H1 (cell line): ENCODE results near the gene OLFM2. TPM values are rescaled to one million over a fixed set of nuclear protein-coding genes. Genes with fewer than 3 reads are reported as not detected.
A peak's percentile ranks its signal among the peaks of the same experiment; 100 is the strongest.

Source experiments
- CTCF ChIA-PET: fragments of 300-600 bp; sonication (Branson Sonifier 250); formaldehyde crosslinking; loops from one replicate; lab custom pipeline; 2021; ENCODE audit not compliant: partially characterized antibody; lab: Charles Lee
- POLR2A ChIA-PET: fragments of 300-600 bp; sonication (Branson Sonifier 250); formaldehyde crosslinking; loops from one replicate; lab custom pipeline; 2021; ENCODE audit warnings: inconsistent platforms; ENCODE audit not compliant: partially characterized antibody; lab: Charles Lee
- DNase-seq, 2 experiments: peaks; one replicate each; pipeline versions ENCODE4 v3.0.0 to v3.0.0-alpha.2; 2010 to 2022; ENCODE audit warnings: low spot score in 2 of 2, low read depth in 1 of 2, mixed read lengths in 1 of 2
- FAIRE-seq: peaks from 2 replicates; lab custom pipeline; 2011; peaks lifted over from hg19 to GRCh38; lab: Jason Lieb, UNC
- H2AFZ ChIP-seq: 2 replicates; pipeline ENCODE4 v1.8.1; 2012; ENCODE audit warnings: low read length, inconsistent platforms
- H2AK5ac ChIP-seq: 2 replicates; pipeline ENCODE4 v1.6.1; 2013; ENCODE audit warnings: low read depth, low read length
- H2BK120ac ChIP-seq: replicated peaks from 2 replicates; pipeline ENCODE3; 2013; ENCODE audit warnings: low read depth, low read length, inconsistent platforms
- H2BK12ac ChIP-seq: 2 replicates; pipeline ENCODE4 v1.6.1; 2013; ENCODE audit warnings: low read depth, low read length
- H2BK15ac ChIP-seq: 2 replicates; pipeline ENCODE4 v1.6.1; 2013; ENCODE audit warnings: low read length
- H2BK20ac ChIP-seq: 2 replicates; pipeline ENCODE4 v1.6.1; 2013; ENCODE audit warnings: low read length
- H2BK5ac ChIP-seq: 2 replicates; pipeline ENCODE4 v1.6.1; 2013; ENCODE audit warnings: low read depth, low read length
- H3K14ac ChIP-seq: 2 replicates; pipeline ENCODE4 v1.6.1; 2013; ENCODE audit warnings: inconsistent platforms; ENCODE audit not compliant: insufficient read length
- H3K18ac ChIP-seq: 2 replicates; pipeline ENCODE4 v1.6.1; 2013; ENCODE audit warnings: low read length; ENCODE audit errors: extremely low read depth
- H3K23ac ChIP-seq: 2 replicates; pipeline ENCODE4 v1.6.1; 2013; ENCODE audit warnings: inconsistent platforms; ENCODE audit not compliant: insufficient read length
- H3K23me2 ChIP-seq: 2 replicates; pipeline ENCODE4 v1.6.1; 2013; ENCODE audit warnings: low read depth, low read length
- H3K27ac ChIP-seq: 2 replicates; pipeline ENCODE4 v1.6.1; 2011; ENCODE audit warnings: low read depth, low read length, inconsistent platforms
- H3K27me3 ChIP-seq, 4 experiments: replicated peaks in 1 of 4; 1 replicate in 1 of 4; 2 replicates in 3 of 4; pipeline versions ENCODE4 v1.6.1 to v1.8.1; 2011 to 2013; ENCODE audit warnings: low read length in 3 of 4, mild to moderate bottlenecking in 3 of 4, inconsistent platforms in 2 of 4, mixed read lengths in 2 of 4, moderate library complexity in 1 of 4; ENCODE audit not compliant: control insufficient read depth in 3 of 4, insufficient read depth in 3 of 4; ENCODE audit errors: extremely low read depth in 1 of 4
- H3K36me3 ChIP-seq, 4 experiments: 2 replicates each; pipeline versions ENCODE4 v1.6.1 to v1.8.1; 2011 to 2013; ENCODE audit warnings: mild to moderate bottlenecking in 4 of 4, low read length in 3 of 4, moderate library complexity in 2 of 4, control low read depth in 1 of 4, inconsistent platforms in 1 of 4; ENCODE audit not compliant: insufficient read depth in 4 of 4, control insufficient read depth in 2 of 4
- H3K4ac ChIP-seq: replicated peaks from 2 replicates; pipeline ENCODE3; 2013; ENCODE audit warnings: low read length, low read depth, mixed read lengths, inconsistent platforms; ENCODE audit not compliant: insufficient read length
- H3K4me1 ChIP-seq, 4 experiments: replicated peaks in 1 of 4; 1 replicate in 1 of 4; 2 replicates in 3 of 4; pipeline versions ENCODE4 v1.6.1 to v1.8.1; 2011 to 2013; ENCODE audit warnings: low read length in 3 of 4, inconsistent platforms in 2 of 4, mixed read lengths in 1 of 4; ENCODE audit not compliant: insufficient read depth in 4 of 4, control insufficient read depth in 3 of 4
- H3K4me2 ChIP-seq, 2 experiments: 2 replicates each; pipeline versions ENCODE4 v1.6.1 to v1.8.1; 2011 to 2013; ENCODE audit warnings: low read depth in 2 of 2, low read length in 2 of 2, control low read depth in 1 of 2, inconsistent platforms in 1 of 2, mild to moderate bottlenecking in 1 of 2; ENCODE audit not compliant: insufficient read depth in 1 of 2
- H3K4me3 ChIP-seq, 4 experiments: fragments of 200-600, 300-600 bp in 1 of 4; sonication (generic), shearing (Covaris generic), sonication (Bioruptor Twin) in 1 of 4; 2 replicates each; pipeline versions ENCODE4 v1.5.1 to v1.8.1; 2011 to 2016; ENCODE audit warnings: low read length in 4 of 4, low read depth in 3 of 4, control low read depth in 2 of 4, inconsistent platforms in 2 of 4, mild to moderate bottlenecking in 2 of 4, mixed read lengths in 1 of 4, moderate library complexity in 1 of 4; ENCODE audit not compliant: insufficient read depth in 2 of 4; ENCODE audit errors: extremely low read depth in 1 of 4
- H3K56ac ChIP-seq: replicated peaks from 2 replicates; pipeline ENCODE3; 2013; ENCODE audit warnings: low read depth, mild to moderate bottlenecking, mixed read lengths, low read length, inconsistent platforms; ENCODE audit not compliant: insufficient read length
- H3K79me1 ChIP-seq: 2 replicates; pipeline ENCODE4 v1.6.1; 2013; ENCODE audit warnings: low read depth, low read length, control low read depth
- H3K79me2 ChIP-seq, 2 experiments: 2 replicates each; pipeline versions ENCODE4 v1.6.1 to v1.8.1; 2012 to 2013; ENCODE audit warnings: low read length in 2 of 2, mild to moderate bottlenecking in 2 of 2, inconsistent platforms in 1 of 2; ENCODE audit not compliant: insufficient read depth in 2 of 2, control insufficient read depth in 1 of 2
- H3K9ac ChIP-seq, 4 experiments: replicated peaks in 1 of 4; 1 replicate in 1 of 4; 2 replicates in 3 of 4; pipeline versions ENCODE4 v1.6.1 to v1.8.1; 2011 to 2013; ENCODE audit warnings: low read depth in 3 of 4, low read length in 3 of 4, control low read depth in 2 of 4, mild to moderate bottlenecking in 2 of 4, moderate library complexity in 2 of 4, inconsistent platforms in 1 of 4; ENCODE audit errors: extremely low read depth in 1 of 4
- H3K9me3 ChIP-seq, 2 experiments: 2 replicates each; pipeline versions ENCODE4 v1.6.1 to v1.8.1; 2012 to 2013; ENCODE audit warnings: mild to moderate bottlenecking in 2 of 2, moderate library complexity in 2 of 2, control low read depth in 1 of 2, inconsistent platforms in 1 of 2, low read depth in 1 of 2, low read length in 1 of 2, mixed read lengths in 1 of 2; ENCODE audit not compliant: insufficient read depth in 2 of 2
- H4K20me1 ChIP-seq, 2 experiments: replicated peaks in 1 of 2; 2 replicates each; pipeline versions ENCODE3 to v1.8.1; 2011 to 2013; ENCODE audit warnings: inconsistent platforms in 2 of 2, low read length in 2 of 2, mild to moderate bottlenecking in 1 of 2; ENCODE audit not compliant: insufficient read depth in 2 of 2, control insufficient read depth in 1 of 2
- H4K5ac ChIP-seq: 2 replicates; pipeline ENCODE4 v1.6.1; 2013; ENCODE audit warnings: low read length, low read depth, mixed read lengths, inconsistent platforms; ENCODE audit not compliant: insufficient read length
- H4K8ac ChIP-seq: 2 replicates; pipeline ENCODE4 v1.8.0; 2013; ENCODE audit warnings: mild to moderate bottlenecking, moderate library complexity, low read length, inconsistent platforms; ENCODE audit not compliant: insufficient read depth; ENCODE audit errors: extremely low read depth
- H4K91ac ChIP-seq: replicated peaks from 2 replicates; pipeline ENCODE3; 2013; ENCODE audit warnings: low read length, mixed read lengths, inconsistent platforms; ENCODE audit not compliant: insufficient read length
- POU5F1 ChIP-seq: IDR thresholded peaks from 2 replicates; pipeline ENCODE4 v1.6.1; 2011; ENCODE audit warnings: low read depth, mild to moderate bottlenecking, low read length, moderate library complexity
- WGBS, 2 experiments: shearing (Covaris generic) in 1 of 2; methylation state at CpG; one replicate each; pipeline versions ENCODE4 v1.1.6 to v1.1.7; 2013 to 2015; ENCODE audit warnings: low lambda C conversion rate in 2 of 2, mixed read lengths in 2 of 2, inconsistent platforms in 1 of 2, low coverage in 1 of 2, missing lambda C conversion rate in 1 of 2; ENCODE audit not compliant: insufficient replicate concordance in 2 of 2, insufficient coverage in 1 of 2, insufficient read length in 1 of 2; ENCODE audit errors: extremely low coverage in 1 of 2, missing lambda C conversion rate in 1 of 2; 5-methylcytosine and 5-hydroxymethylcytosine counted together
- polyA plus RNA-seq, 7 experiments: library from polyadenylated mRNA; depleted of rRNA in 3 of 7; stranded (reverse) in 5 of 7; unstranded in 2 of 7; fragments of >200 nt in 5 of 7; fragments of 200-250 nt in 2 of 7; gene quantifications; 1 replicate in 5 of 7; 2 replicates in 1 of 7; 4 replicates in 1 of 7; pipeline versions ENCODE4 v1.2.1 to v1.2.3, GENCODE V29; 2011 to 2013; ENCODE audit warnings: missing spikeins in 2 of 7, mixed read lengths in 2 of 7
- total RNA-seq: library from RNA; stranded (reverse); fragmentation: NEBNext Ultra II Directional; extraction: Animal tissue kit (Norgen Biotek cat#: 25700); gene quantifications from 2 replicates; pipeline ENCODE4 v1.2.1, GENCODE V29; 2021
- TF ChIP-seq, protein P1 (sequence below): IDR thresholded peaks from 2 replicates; pipeline ENCODE4 v1.6.1; 2011; ENCODE audit warnings: low read depth, mild to moderate bottlenecking, low read length; ENCODE audit not compliant: insufficient read depth

The OLFM2 gene
- total and polyA plus RNA-seq, 2 of the 8 experiments (the other 6 are each of a cell fraction or from before 2014, with no cell fraction given): 68.2 to 151 TPM

DNA sequence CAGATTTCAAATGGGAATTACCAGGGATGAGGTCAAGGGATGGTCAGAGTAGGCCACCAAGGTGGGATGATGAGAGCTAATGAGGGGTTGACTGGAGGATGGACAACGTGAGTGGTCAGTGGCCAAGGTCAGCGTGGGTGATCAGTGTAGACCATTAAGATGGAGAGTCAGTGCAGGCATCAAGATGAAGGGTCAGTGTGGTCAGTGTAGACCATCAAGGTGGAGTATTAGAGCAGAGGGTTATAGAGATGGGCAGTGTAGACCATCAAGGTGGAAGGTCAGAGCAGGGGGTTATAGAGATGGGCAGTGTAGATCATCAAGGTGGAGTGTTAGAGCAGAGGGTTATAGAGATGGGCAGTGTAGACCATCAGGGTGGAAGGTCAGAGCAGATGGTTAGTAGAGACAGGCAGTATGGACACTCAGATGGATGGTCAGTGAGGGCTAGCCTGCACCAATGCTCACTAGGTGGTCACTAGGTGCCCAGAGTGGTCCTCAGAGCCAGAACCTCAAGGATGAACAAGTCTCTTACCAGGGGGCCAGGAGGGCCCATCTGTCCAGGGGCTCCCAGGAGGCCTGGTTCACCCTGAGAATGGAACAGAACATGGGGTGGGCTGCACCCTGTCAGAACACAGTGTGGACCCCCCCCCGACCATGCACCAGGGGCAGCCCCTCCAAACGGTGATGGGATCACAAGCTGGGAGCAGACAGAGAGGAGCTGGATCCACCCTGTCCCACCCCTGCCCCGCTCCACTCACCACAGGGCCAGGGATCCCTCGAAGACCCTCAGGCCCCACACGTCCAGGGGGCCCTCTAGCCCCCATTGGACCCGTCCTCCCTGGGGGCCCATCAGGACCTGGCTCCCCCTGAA is 32.7 kb upstream of the OLFM2 start:
- Histone ChIP-seq H3K27me3 (peaks cover 0 to 10% (median 7%) of the 10 kb centered on the region in 4 experiments; a peak in 6 of 7 replicates), H4K8ac (no peak overlapping the region), H3K18ac (no peak overlapping the region), H4K5ac (no peak overlapping the region), H2BK12ac (peak overlapping the region; percentile 62; the same call in 1 of the 2 replicates), H4K20me1 (peaks cover 0 to 1% of the 10 kb centered on the region in 2 experiments), H3K4me1 (peaks cover 0 to 9% (median 0%) of the 10 kb centered on the region in 4 experiments; a peak in 2 of 7 replicates), H4K91ac (no peak overlapping the region), H3K36me3 (no peaks in the 10 kb centered on the region), H2BK15ac (0 out of 2 replicates have a peak overlapping the region, but pooled peaks have one; percentile 36), H3K23ac (no peak overlapping the region), H3K4ac (no peak overlapping the region), H2BK5ac (no peak overlapping the region), H3K4me2 (no peak overlapping the region), H3K9me3 (no peaks in the 10 kb centered on the region), H3K79me2 (no peaks in the 10 kb centered on the region), H2AFZ (no peak overlapping the region), H3K14ac (no peak overlapping the region), H3K27ac (no peak overlapping the region), H3K23me2 (peaks cover 11% of the 10 kb centered on the region; the same call in 1 of the 2 replicates), H2BK20ac (no peak overlapping the region), H2AK5ac (no peak overlapping the region), H3K79me1 (no peaks in the 10 kb centered on the region), H2BK120ac (no peak overlapping the region), H3K9ac (no peak overlapping the region), H3K4me3 (no peak overlapping the region), H3K56ac (no peak overlapping the region)
- no peak for TF ChIP-seq POU5F1
- TF ChIP-seq, protein P1, sequence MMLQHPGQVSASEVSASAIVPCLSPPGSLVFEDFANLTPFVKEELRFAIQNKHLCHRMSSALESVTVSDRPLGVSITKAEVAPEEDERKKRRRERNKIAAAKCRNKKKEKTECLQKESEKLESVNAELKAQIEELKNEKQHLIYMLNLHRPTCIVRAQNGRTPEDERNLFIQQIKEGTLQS: no peak
- ChIA-PET POLR2A (no interaction called here), CTCF (no interaction called here)
- DNase-seq: no peak
- 80% methylated on average over 8 of the region's 8 CpGs; no CpG with 5 or more reads in 1 of the 2 experiments for WGBS, 2 experiments
- FAIRE-seq: no peak
